ENCODE results near the gene PGBD4.

The PGBD4 gene

GRCh38 chr15:34125945-34126344 lies 24.1 kb downstream of the PGBD4 start:
- Histone ChIP-seq H3K4me3 (ENCODE audit: low read depth, low read length) (no peak overlapping the region), H3K9me3 (ENCODE audit: severe bottlenecking) (no peaks in the 10 kb centered on the region), H3K27me3 (ENCODE audit: insufficient read depth, low read depth, severe bottlenecking) (no peaks in the 10 kb centered on the region), H3K27ac (no peak overlapping the region), H3K36me3 (no peaks in the 10 kb centered on the region)
- no peak for DNase-seq
- TF ChIP-seq, protein P1, sequence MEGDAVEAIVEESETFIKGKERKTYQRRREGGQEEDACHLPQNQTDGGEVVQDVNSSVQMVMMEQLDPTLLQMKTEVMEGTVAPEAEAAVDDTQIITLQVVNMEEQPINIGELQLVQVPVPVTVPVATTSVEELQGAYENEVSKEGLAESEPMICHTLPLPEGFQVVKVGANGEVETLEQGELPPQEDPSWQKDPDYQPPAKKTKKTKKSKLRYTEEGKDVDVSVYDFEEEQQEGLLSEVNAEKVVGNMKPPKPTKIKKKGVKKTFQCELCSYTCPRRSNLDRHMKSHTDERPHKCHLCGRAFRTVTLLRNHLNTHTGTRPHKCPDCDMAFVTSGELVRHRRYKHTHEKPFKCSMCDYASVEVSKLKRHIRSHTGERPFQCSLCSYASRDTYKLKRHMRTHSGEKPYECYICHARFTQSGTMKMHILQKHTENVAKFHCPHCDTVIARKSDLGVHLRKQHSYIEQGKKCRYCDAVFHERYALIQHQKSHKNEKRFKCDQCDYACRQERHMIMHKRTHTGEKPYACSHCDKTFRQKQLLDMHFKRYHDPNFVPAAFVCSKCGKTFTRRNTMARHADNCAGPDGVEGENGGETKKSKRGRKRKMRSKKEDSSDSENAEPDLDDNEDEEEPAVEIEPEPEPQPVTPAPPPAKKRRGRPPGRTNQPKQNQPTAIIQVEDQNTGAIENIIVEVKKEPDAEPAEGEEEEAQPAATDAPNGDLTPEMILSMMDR (IDR thresholded peaks at IDR 0.05; ENCODE audit: low read depth, low read length) = no peak

DNA sequence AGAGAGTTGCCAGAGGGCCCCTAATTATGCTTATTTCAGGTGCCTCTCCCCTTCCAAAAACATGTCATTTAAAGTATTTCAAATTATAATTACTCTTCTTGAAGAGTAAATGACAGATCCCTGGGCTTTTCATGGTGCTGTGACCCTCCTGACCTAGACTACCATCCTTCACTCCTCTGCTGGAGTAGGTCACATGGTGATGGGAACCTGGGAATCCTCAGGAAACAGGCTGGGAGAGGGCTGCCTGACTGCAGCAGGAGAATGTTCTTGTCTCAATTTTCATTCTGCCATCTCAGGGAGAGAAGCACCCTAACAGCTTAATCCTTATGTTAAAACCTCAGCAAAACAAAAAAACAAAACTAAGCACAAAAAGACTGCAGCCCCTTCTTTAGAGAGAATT lies 24.6 kb downstream of the PGBD4 start:
- Histone ChIP-seq H3K36me3 (no peaks in the 10 kb centered on the region), H3K27me3 (ENCODE audit: insufficient read depth, low read depth, severe bottlenecking) (no peaks in the 10 kb centered on the region), H3K4me3 (ENCODE audit: low read depth, low read length) (no peak overlapping the region), H3K27ac (no peak overlapping the region), H3K9me3 (ENCODE audit: severe bottlenecking) (no peaks in the 10 kb centered on the region)
- no peak for DNase-seq
- TF ChIP-seq, protein P1 (IDR thresholded peaks at IDR 0.05; ENCODE audit: low read depth, low read length) = no peak

DNA sequence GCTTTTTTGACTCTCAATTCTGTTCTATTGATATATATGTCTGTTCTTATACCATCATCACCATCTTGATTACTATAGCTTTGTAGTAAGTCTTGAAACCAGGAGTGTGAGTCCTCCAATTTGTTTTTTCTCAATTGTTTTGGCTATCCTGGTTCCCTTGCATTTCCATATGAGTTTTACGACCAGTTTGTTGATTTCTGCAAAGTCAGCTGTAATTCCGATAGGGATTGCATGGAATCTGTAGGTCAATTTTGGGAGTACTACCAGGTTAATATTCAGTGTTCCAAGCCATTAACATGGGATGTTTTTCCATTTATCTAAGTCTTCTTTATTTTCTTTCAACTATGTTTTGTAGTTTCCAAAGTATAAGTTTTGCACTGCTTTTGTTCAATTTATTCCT lies 27.0 kb downstream of the PGBD4 start:
- no peak for DNase-seq
- Histone ChIP-seq H3K36me3 (no peaks in the 10 kb centered on the region), H3K27ac (no peak overlapping the region), H3K4me3 (ENCODE audit: low read depth, low read length) (no peak overlapping the region), H3K27me3 (ENCODE audit: insufficient read depth, low read depth, severe bottlenecking) (no peaks in the 10 kb centered on the region), H3K9me3 (ENCODE audit: severe bottlenecking) (no peaks in the 10 kb centered on the region)
- TF ChIP-seq, protein P1 (IDR thresholded peaks at IDR 0.05; ENCODE audit: low read depth, low read length) = no peak

GRCh38 chr15:34132881-34133280 lies 31.0 kb downstream of the PGBD4 start:
- Histone ChIP-seq H3K27ac (peak overlapping the region; percentile 2; the same call in 1 of the 2 replicates), H3K27me3 (ENCODE audit: insufficient read depth, low read depth, severe bottlenecking) (no peaks in the 10 kb centered on the region), H3K9me3 (ENCODE audit: severe bottlenecking) (no peaks in the 10 kb centered on the region), H3K4me3 (ENCODE audit: low read depth, low read length) (no peak overlapping the region), H3K36me3 (no peaks in the 10 kb centered on the region)
- DNase-seq = no peak
- TF ChIP-seq, protein P1 (IDR thresholded peaks at IDR 0.05; ENCODE audit: low read depth, low read length) = no peak

DNA sequence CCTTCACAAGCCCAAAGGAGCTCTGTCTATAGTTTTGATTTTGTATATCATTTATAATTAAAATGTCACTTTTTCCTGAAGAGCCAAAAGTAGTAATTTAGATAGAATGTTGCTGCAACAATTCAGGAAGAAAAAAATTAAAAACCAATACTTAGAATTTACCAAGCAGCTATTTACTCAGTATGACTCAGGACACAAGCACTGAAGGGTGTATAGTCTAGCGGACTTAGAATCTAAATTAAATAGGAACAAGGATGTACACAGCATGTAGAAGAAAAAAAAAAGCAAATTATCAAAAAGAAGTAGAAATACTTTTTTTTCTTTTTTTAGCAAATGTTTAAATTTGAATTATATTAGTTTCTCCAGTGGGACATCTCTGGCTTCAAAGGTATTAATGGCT lies 31.6 kb downstream of the PGBD4 start:
- Histone ChIP-seq H3K4me3 (ENCODE audit: low read depth, low read length) (no peak overlapping the region), H3K27ac (no peak overlapping the region), H3K36me3 (0 out of 2 replicates have a peak, but pooled peaks cover 4% of the 10 kb centered on the region), H3K27me3 (ENCODE audit: insufficient read depth, low read depth, severe bottlenecking) (no peaks in the 10 kb centered on the region), H3K9me3 (ENCODE audit: severe bottlenecking) (no peaks in the 10 kb centered on the region)
- TF ChIP-seq, protein P1 (IDR thresholded peaks at IDR 0.05; ENCODE audit: low read depth, low read length) = no peak
- no peak for DNase-seq

GRCh38 chr15:34147371-34148140 lies 45.7 kb downstream of the PGBD4 start:
- Histone ChIP-seq H3K27ac (no peak overlapping the region), H3K27me3 (ENCODE audit: insufficient read depth, low read depth, severe bottlenecking) (no peaks in the 10 kb centered on the region), H3K9me3 (ENCODE audit: severe bottlenecking) (no peaks in the 10 kb centered on the region), H3K4me3 (ENCODE audit: low read depth, low read length) (no peak overlapping the region), H3K36me3 (peaks cover 49% of the 10 kb centered on the region)
- TF ChIP-seq, protein P1 (IDR thresholded peaks at IDR 0.05; ENCODE audit: low read depth, low read length) = no peak
- DNase-seq = no peak

Data from WERI-Rb-1 (cell line).